Mucosa of rectum (tissue), 2 donors: ENCODE results near the gene ZSWIM6.
"Not testable (repeated sequence)": the region's sequence is repeated elsewhere in the genome, so short reads cannot be mapped to it uniquely, and the experiment has no call there.

ENCODE experiments used
- H3K27ac ChIP-seq, 2 donors: one replicate each; pipeline ENCODE4 v1.7.0; 2013; ENCODE audit warnings: inconsistent platforms in 2 of 2, low read depth in 2 of 2, low read length in 2 of 2
- H3K27me3 ChIP-seq, 2 donors: one replicate each; pipeline ENCODE4 v1.7.0; 2013; ENCODE audit warnings: low read length in 2 of 2; ENCODE audit not compliant: control insufficient read depth in 2 of 2, insufficient read depth in 2 of 2
- H3K36me3 ChIP-seq, 2 donors: one replicate each; pipeline ENCODE4 v1.7.0; 2013; ENCODE audit warnings: low read length in 2 of 2; ENCODE audit not compliant: control insufficient read depth in 2 of 2, insufficient read depth in 2 of 2
- H3K4me1 ChIP-seq, 2 donors: one replicate each; pipeline ENCODE4 v1.7.0; 2013; ENCODE audit warnings: low read length in 2 of 2, mild to moderate bottlenecking in 1 of 2; ENCODE audit not compliant: control insufficient read depth in 2 of 2, insufficient read depth in 2 of 2
- H3K4me3 ChIP-seq, 2 donors: one replicate each; pipeline ENCODE4 v1.7.0; 2013; ENCODE audit warnings: low read length in 2 of 2
- H3K9ac ChIP-seq, 2 donors: one replicate each; pipeline ENCODE4 v1.7.0; 2013; ENCODE audit warnings: low read length in 2 of 2, low read depth in 1 of 2, mild to moderate bottlenecking in 1 of 2
- H3K9me3 ChIP-seq, 2 donors: one replicate each; pipeline ENCODE4 v1.7.0; 2013; ENCODE audit warnings: low read length in 2 of 2; ENCODE audit not compliant: control insufficient read depth in 2 of 2
- donor health status: healthy.
- donor health status: Normal muscosa, but diverticular disease.

The ZSWIM6 gene

DNA sequence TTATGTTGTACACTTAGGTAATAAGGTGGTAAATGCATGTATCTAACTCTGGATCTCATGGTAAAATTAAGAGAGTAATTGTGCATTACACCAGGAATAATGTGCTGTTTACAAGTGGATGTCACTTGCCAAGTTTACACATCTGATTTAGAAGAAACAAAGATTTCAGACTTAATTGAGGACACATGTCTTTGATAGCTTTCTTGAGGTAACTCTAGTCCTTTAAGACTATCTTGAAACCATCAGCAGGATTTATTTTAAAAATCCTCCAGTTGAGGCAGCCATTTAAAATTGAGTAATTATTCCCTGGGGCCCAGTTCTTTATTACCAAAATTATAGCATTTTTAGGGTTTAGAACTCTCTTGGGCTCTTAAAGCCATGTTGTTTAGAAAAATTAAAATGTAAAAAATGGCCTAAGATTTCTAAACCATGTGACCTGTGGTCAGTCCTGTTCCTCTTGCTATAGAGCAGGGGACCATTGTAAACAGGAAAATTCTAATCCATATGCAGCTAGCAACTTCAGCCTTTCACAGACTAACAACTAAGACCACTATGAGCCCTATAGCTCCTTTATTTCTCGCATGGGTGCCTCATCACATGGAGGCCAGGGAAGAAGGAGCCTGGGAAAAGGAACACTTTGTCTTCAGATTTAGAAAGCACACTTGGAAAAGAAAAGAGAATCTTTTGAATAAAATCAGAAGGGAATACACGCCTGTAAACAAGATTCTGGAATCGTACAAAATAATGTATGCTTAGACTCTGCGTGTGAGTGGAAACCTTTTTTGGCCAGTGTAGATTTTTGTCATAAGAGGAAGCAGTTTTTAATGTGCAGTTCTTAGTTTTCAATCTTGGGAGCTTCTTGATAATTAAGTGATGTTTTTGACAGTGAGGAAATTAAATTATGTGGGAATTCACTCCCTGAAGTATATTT, 71.2 kb downstream of the ZSWIM6 start:
- Histone ChIP-seq H3K9me3 (no peaks in the 10 kb centered on the region), H3K4me1 (peaks cover 0 to 5% of the 10 kb centered on the region in 2 donors), H3K27ac (no peak overlapping the region), H3K9ac (no peak overlapping the region), H3K27me3 (no peaks in the 10 kb centered on the region), H3K36me3 (no peaks in the 10 kb centered on the region), H3K4me3 (no peak overlapping the region)

DNA sequence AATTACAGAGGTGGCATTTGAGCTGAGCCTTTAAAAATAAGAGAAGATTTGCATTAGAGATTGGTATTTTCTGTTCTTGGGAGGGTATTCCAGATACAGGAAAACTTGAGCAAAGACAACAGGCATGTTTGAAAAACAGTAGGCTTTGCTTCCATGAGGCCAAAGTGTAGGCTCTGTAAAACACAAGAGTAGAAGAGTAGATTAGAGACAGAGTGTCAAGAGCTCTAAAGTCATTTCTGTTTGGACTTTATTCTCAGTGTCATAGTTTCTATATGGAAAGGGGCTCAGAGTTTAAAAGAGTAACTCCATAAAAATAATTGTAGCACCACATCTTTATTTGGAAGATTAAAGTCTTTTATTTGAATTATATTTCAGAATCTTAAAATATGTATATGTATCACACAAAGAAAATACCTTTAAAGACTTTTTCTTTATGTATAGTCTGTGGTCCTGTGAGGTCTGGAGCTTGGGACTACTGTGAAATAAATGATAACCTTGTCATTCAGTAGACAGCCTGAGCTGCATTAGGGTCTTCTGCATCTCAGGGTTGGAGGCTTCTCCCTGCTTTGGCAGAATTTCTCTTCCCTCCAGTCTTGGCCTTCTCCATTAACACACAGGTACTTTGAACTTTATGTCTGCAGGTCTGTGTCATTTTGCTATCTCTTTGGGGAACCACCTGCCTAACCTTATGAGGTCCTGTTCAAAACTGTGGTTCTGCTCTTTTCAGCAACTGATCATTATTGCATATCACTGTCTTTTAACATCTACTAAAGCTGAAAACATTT, 73.6 kb downstream of the ZSWIM6 start:
- Histone ChIP-seq H3K9ac (no peak overlapping the region), H3K27ac (no peak overlapping the region), H3K4me3 (no peak overlapping the region), H3K27me3 (no peaks in the 10 kb centered on the region), H3K9me3 (no peaks in the 10 kb centered on the region), H3K36me3 (no peaks in the 10 kb centered on the region), H3K4me1 (peaks cover 6 to 16% of the 10 kb centered on the region in 2 donors)

DNA sequence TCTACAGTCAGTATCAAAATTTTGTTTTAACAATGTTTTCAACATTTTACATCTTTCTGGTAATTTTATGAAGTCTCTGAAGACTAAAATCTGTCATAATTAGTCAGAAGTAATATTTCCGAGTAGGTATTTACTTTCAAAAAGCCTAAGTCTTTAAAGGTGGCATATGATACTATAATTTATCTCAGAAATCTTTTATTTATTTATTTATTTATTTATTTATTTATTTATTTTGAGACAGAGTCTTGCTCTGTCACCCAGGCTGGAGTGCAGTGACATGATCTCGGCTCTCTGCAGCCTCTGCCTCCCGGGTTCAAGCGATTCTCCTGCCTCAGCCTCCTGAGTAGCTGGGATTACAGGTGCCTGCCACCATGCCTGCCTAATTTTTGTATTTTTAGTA, 74.4 kb downstream of the ZSWIM6 start:
- H3K4me3 ChIP-seq, H3K9ac ChIP-seq, H3K9me3 ChIP-seq, H3K27ac ChIP-seq, H3K36me3 ChIP-seq, H3K27me3 ChIP-seq: not testable (repeated sequence)
- peaks cover 9 to 16% of the 10 kb centered on the region in 2 donors for H3K4me1 ChIP-seq

DNA sequence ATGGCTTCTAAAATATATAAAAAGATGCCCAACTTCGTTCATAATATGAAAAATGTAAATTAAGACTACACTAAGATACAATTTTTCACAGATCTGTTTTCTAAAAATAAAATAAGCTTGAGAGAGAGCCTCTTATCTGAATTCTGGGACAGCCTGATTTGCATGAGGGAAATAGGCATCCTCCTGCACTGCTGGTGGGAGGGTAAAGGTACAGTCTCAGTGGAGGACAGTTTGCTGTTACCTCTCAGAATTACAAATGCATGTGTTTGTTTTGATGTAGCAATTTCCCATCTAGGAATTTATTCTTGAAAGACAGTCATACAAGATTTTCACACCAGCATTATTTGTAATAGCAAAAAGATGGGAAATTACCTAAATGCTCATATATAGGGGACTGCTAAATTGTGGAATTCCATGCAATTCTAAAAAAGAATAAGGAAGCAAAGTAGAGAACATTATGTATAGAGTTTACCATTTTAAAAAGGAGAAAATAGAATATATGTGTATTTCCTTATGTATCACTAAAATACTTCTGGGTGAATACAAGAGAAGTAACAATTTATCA, 75.7 kb downstream of the ZSWIM6 start:
- H3K27ac ChIP-seq = no peak overlapping the region
- H3K9me3 ChIP-seq = no peaks in the 10 kb centered on the region
- peaks cover 9 to 12% of the 10 kb centered on the region in 2 donors for H3K4me1 ChIP-seq
- no peak overlapping the region for H3K9ac ChIP-seq
- peaks cover 0 to 2% of the 10 kb centered on the region in 2 donors for H3K36me3 ChIP-seq
- H3K4me3 ChIP-seq = peak overlapping the region in 1 of 2 donors; percentile 67
- no peaks in the 10 kb centered on the region for H3K27me3 ChIP-seq

DNA sequence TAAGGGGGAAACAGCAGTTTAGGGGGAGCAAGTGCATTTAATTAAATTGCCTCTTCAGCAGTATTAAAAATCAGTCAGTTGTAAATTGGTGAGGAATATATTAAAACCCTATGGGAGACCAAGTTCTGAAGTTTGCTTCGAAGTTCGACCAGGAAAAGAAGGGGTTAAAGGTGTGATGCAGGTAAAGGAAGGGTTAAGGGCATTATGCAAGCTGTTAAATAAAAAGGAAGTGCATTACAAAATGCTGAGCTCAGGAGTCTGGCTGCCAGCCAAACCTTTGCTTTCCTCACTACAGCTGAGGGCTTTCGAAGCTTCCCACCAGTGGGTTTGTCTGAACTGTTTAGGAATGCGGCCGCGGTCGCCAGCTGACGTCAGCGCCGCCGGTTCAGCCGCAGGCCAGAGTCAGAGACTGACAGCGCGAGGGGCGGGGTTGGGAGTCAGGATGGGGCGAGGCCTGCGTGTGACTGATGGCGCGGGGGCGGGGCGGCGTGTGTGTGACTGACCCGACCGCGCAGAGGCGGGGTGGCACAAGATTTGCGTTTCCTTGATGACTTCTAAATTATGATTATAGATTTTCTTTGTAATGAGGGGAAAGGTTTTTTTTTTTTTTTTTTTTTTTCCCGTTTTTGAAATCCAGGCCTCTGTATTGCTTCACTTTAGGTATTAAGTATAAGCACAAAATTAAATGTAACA, 76.6 kb downstream of the ZSWIM6 start:
- Histone ChIP-seq H3K27me3 (no peaks in the 10 kb centered on the region), H3K36me3 (peaks cover 0 to 2% of the 10 kb centered on the region in 2 donors), H3K4me3 (peak overlapping the region; percentile 64 to 67), H3K4me1 (peaks cover 9 to 12% of the 10 kb centered on the region in 2 donors), H3K27ac (peak overlapping the region; percentile 46 to 69), H3K9me3 (no peaks in the 10 kb centered on the region), H3K9ac (peak overlapping the region; percentile 60 to 64)

DNA sequence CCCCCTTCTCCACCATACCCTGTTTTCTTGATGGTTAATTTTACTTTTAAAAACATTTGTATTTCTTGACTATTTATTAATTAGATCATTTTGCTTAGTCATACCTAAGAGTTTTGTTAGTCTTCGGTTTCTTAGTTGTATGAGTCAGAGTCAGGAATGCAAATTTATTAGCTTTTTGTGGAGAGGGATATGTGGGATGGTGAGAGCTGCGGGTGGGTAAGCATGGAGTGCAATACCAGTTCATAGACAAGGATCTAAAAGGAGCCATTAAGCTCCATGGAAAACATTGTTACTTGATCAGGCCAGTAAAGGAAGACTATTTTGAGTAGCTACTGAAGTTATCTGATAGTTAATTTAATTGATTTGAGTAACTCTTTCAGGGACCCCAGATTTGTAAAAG, 77.5 kb downstream of the ZSWIM6 start:
- no peak overlapping the region for H3K4me3 ChIP-seq
- peaks cover 9 to 12% of the 10 kb centered on the region in 2 donors for H3K4me1 ChIP-seq
- no peak overlapping the region for H3K9ac ChIP-seq
- H3K27me3 ChIP-seq = no peaks in the 10 kb centered on the region
- H3K36me3 ChIP-seq = peaks cover 0 to 2% of the 10 kb centered on the region in 2 donors
- no peak overlapping the region for H3K27ac ChIP-seq
- H3K9me3 ChIP-seq = no peaks in the 10 kb centered on the region

DNA sequence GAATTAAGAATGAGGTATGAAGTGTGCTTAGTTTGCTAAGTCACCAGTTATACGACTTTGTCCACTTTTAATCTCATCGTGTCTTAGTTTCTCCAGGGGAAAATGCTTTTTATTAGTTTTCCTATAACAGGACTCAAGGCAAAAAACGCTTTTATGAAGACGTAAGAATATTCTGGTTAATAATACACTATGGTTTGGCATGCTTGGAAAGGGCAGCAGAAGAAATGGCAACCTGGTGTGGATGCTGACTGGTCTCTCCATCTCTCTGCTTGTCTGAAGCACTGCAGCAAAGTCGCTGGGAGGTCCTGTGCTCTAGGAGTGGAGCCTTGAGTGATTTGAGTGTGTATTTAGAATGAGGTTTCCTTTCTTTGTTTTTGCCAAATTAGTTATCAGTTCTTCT, 78.8 kb downstream of the ZSWIM6 start:
- Histone ChIP-seq H3K27me3 (no peaks in the 10 kb centered on the region), H3K4me1 (peaks cover 9 to 12% of the 10 kb centered on the region in 2 donors), H3K36me3 (peaks cover 0 to 2% of the 10 kb centered on the region in 2 donors), H3K9ac (no peak overlapping the region), H3K4me3 (no peak overlapping the region), H3K27ac (no peak overlapping the region), H3K9me3 (no peaks in the 10 kb centered on the region)

DNA sequence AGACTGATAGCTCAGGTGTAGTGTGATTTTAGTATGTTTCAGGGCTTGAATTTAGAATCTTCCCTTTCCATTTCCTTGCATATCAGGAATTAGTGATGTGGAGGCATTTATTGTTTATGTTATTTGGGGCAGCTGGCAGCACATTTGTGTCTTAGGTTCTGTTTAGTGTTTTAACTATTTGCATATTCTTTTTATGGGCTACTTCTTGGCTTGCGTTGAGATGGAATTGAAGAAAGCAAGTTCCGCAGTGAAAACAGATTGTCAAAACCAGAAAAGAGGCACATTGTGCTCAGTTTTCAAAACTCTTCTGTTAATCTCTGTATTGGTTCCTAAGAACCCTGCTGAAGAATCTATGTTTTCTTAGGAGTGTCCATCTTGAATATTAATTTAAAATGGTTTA, 80.3 kb downstream of the ZSWIM6 start:
- Histone ChIP-seq H3K9me3 (no peaks in the 10 kb centered on the region), H3K36me3 (peaks cover 0 to 2% of the 10 kb centered on the region in 2 donors), H3K4me3 (no peak overlapping the region), H3K4me1 (peaks cover 9 to 12% of the 10 kb centered on the region in 2 donors), H3K27ac (no peak overlapping the region), H3K9ac (no peak overlapping the region), H3K27me3 (no peaks in the 10 kb centered on the region)

DNA sequence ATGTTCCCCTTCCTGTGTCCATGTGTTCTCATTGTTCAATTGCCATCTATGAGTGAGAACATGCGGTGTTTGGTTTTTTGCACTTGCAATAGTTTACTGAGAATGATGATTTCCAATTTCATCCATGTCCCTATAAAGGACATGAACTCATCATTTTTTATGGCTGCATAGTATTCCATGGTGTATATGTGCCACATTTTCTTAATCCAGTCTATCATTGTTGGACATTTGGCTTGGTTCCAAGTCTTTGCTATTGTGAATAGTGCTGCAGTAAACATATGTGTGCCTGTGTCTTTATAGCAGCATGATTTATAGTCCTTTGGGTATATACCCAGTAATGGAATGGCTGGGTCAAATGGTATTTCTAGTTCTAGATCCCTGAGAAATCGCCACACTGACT, 81.1 kb downstream of the ZSWIM6 start:
- H3K9ac ChIP-seq, H3K27ac ChIP-seq, H3K9me3 ChIP-seq, H3K4me3 ChIP-seq, H3K27me3 ChIP-seq, H3K36me3 ChIP-seq: not testable (repeated sequence)
- H3K4me1 ChIP-seq = peaks cover 9 to 11% of the 10 kb centered on the region in 2 donors
